Esophagus muscularis mucosa (tissue), 4 donors: ENCODE results near the gene HOXD1.

Source experiments
- CTCF ChIP-seq, 3 experiments: fragments of 200-600 bp in 2 of 3; fragments of 450-650 bp in 1 of 3; sonication (generic) in 2 of 3; IDR thresholded peaks; one replicate each; pipeline ENCODE4 v1.5.1; 2017 to 2019; ENCODE audit warnings: antibody characterized with exemption in 3 of 3, mild to moderate bottlenecking in 2 of 3, moderate library complexity in 1 of 3
- EP300 ChIP-seq: sonication (generic); formaldehyde crosslinking; IDR thresholded peaks from one replicate; pipeline ENCODE4 v1.6.1; 2017; ENCODE audit warnings: antibody characterized with exemption
- POLR2A ChIP-seq: fragments of 450-650 bp; IDR thresholded peaks from one replicate; pipeline ENCODE4 v1.6.1; 2017; ENCODE audit warnings: antibody characterized with exemption, moderate library complexity, mild to moderate bottlenecking, low read depth
- POLR2AphosphoS5 ChIP-seq, 2 donors: sonication (generic); formaldehyde crosslinking; IDR thresholded peaks; one replicate each; pipeline ENCODE4 v1.6.1; 2017; ENCODE audit warnings: antibody characterized with exemption in 2 of 2

- no peak for TF ChIP-seq CTCF (IDR thresholded peaks at IDR 0.05)
- TF ChIP-seq POLR2A: no peak
- no peak for TF ChIP-seq POLR2AphosphoS5 (IDR thresholded peaks at IDR 0.05)
- TF ChIP-seq EP300: no peak
Observed at GRCh38 chr2:176156301-176156806, 32.1 kb upstream of the HOXD1 start.
